Activated CD8-positive, alpha-beta T cell treated with anti-CD3 and anti-CD28 coated beads for 36 hours (primary cell): ENCODE measurements around the gene PTPRN2. TPM values are rescaled to one million over a fixed set of nuclear protein-coding genes. Genes with fewer than 3 reads are reported as not detected.
"Not testable (repeated sequence)": the region's sequence is repeated elsewhere in the genome, so short reads cannot be mapped to it uniquely, and the experiment has no call there.

Experiments
- ATAC-seq: fragments of 200-7000 bp; cut with Tn5 transposase; one replicate; pipeline ENCODE4 v1.10.0; 2021; ENCODE audit warnings: mild to moderate bottlenecking, moderate library complexity
- CTCF ChIA-PET: fragments of 350-600 bp; sonication (Branson Sonifier 250); formaldehyde crosslinking; loops from one replicate; lab custom pipeline; 2021; ENCODE audit warnings: antibody characterized with exemption; lab: Charles Lee
- POLR2A ChIA-PET: fragments of 350-600 bp; sonication (Branson Sonifier 250); formaldehyde crosslinking; loops from one replicate; lab custom pipeline; 2021; ENCODE audit warnings: antibody characterized with exemption; lab: Charles Lee
- DNase-seq: peaks from one replicate; pipeline ENCODE4 v3.0.0-alpha.2; 2020
- H3K27ac Mint-ChIP-seq: one replicate; pipeline ENCODE4 v1.8.0; 2021; ENCODE audit warnings: mild to moderate bottlenecking, mixed read lengths
- H3K27me3 Mint-ChIP-seq: one replicate; pipeline ENCODE4 v1.8.0; 2021; ENCODE audit warnings: mixed read lengths
- H3K36me3 Mint-ChIP-seq: one replicate; pipeline ENCODE4 v1.8.0; 2021; ENCODE audit warnings: low read depth, mixed read lengths
- H3K4me1 Mint-ChIP-seq: one replicate; pipeline ENCODE4 v1.8.0; 2021; ENCODE audit warnings: low read depth, mixed read lengths
- H3K4me3 Mint-ChIP-seq: one replicate; pipeline ENCODE4 v1.8.0; 2021; ENCODE audit warnings: mild to moderate bottlenecking, moderate library complexity, mixed read lengths
- H3K9me3 Mint-ChIP-seq: one replicate; pipeline ENCODE4 v1.8.0; 2021; ENCODE audit warnings: mixed read lengths
- CTCF ChIP-seq: fragments of 200-600 bp; IDR thresholded peaks from one replicate; pipeline ENCODE4 v1.8.0; 2022; ENCODE audit warnings: antibody characterized with exemption, mild to moderate bottlenecking
- intact Hi-C: fragments of 100-400 bp; cut with micrococcal nuclease; formaldehyde crosslinking; loops from one replicate; pipeline ENCODE4 v1.10.0; 2022
- total RNA-seq, 2 experiments: library from RNA; stranded (reverse); gene quantifications; one replicate each; pipeline ENCODE4 v1.2.3, GENCODE V29; 2021

Gene PTPRN2
- total RNA-seq, 2 experiments from 2014 or later = 0.49 to 0.65 TPM

GRCh38 chr7:158534598-158534997 is 53.0 kb downstream of the PTPRN2 start:
- intact Hi-C loops = no loop called here
- TF ChIP-seq CTCF = no peak
- ATAC-seq = no peak
- no peak for DNase-seq
- ChIA-PET CTCF (no interaction called here), POLR2A (no interaction called here)
- H3K27me3 Mint-ChIP-seq = peaks cover 2% of the 10 kb centered on the region
- H3K9me3 Mint-ChIP-seq = no peaks in the 10 kb centered on the region
- H3K4me3 Mint-ChIP-seq = no peak overlapping the region
- no peaks in the 10 kb centered on the region for H3K4me1 Mint-ChIP-seq
- H3K36me3 Mint-ChIP-seq = no peaks in the 10 kb centered on the region
- H3K27ac Mint-ChIP-seq = no peak overlapping the region

- DNase-seq, H3K27me3 Mint-ChIP-seq, H3K27ac Mint-ChIP-seq, intact Hi-C loops, POLR2A ChIA-PET, H3K36me3 Mint-ChIP-seq, H3K4me1 Mint-ChIP-seq, CTCF ChIA-PET, ATAC-seq, H3K9me3 Mint-ChIP-seq, H3K4me3 Mint-ChIP-seq: not testable (repeated sequence)
These were observed 53.5 kb downstream of the PTPRN2 start for GRCh38 chr7:158534134-158534515.

- CTCF ChIA-PET = interaction anchor here (1.0 kb wide), 1 partner anchor 30 kb away, joined by 3 read pairs; no protein-coding TSS in a partner anchor
- POLR2A ChIA-PET = no interaction called here
- DNase-seq = no peak
These were observed 54.1 kb downstream of the PTPRN2 start for GRCh38 chr7:158533386-158534133.

GRCh38 chr7:158532093-158532627 is 55.5 kb downstream of the PTPRN2 start:
- ChIA-PET CTCF (no interaction called here), POLR2A (no interaction called here)
- Mint-ChIP-seq H3K4me1 (no peaks in the 10 kb centered on the region), H3K4me3 (no peak overlapping the region), H3K27me3 (peaks cover 2% of the 10 kb centered on the region), H3K9me3 (no peaks in the 10 kb centered on the region), H3K36me3 (no peaks in the 10 kb centered on the region), H3K27ac (no peak overlapping the region)
- DNase-seq (no peak), ATAC-seq (no peak)
- no peak for TF ChIP-seq CTCF
- intact Hi-C loops = no loop called here

More at GRCh38 chr7:158533386-158534133, 54.1 kb downstream of the PTPRN2 start:
- no peaks in the 10 kb centered on the region for H3K36me3 Mint-ChIP-seq
- no peak overlapping the region for H3K27ac Mint-ChIP-seq
- no peaks in the 10 kb centered on the region for H3K9me3 Mint-ChIP-seq
- H3K4me3 Mint-ChIP-seq = no peak overlapping the region
- H3K4me1 Mint-ChIP-seq = no peaks in the 10 kb centered on the region
- intact Hi-C loops = no loop called here
- no peak for ATAC-seq
- no peak for TF ChIP-seq CTCF
- H3K27me3 Mint-ChIP-seq = peaks cover 2% of the 10 kb centered on the region

- TF ChIP-seq CTCF = no peak
- Mint-ChIP-seq H3K27me3 (peaks cover 2% of the 10 kb centered on the region), H3K9me3 (no peaks in the 10 kb centered on the region), H3K4me3 (no peak overlapping the region), H3K36me3 (no peaks in the 10 kb centered on the region), H3K4me1 (no peaks in the 10 kb centered on the region), H3K27ac (no peak overlapping the region)
- POLR2A ChIA-PET = no interaction called here
- CTCF ChIA-PET = no interaction called here
- intact Hi-C loops = no loop called here
- DNase-seq = no peak
- no peak for ATAC-seq
These were observed 56.0 kb downstream of the PTPRN2 start for GRCh38 chr7:158531661-158532060.
